Activated CD4-positive, CD25-positive, alpha-beta regulatory T cell treated with anti-CD3 and anti-CD28 coated beads, Interleukin-2, amount 50 U/mL, for 72 hours (primary cell): ENCODE measurements around the gene DLX6.
"Not testable (repeated sequence)": the region's sequence is repeated elsewhere in the genome, so short reads cannot be mapped to it uniquely, and the experiment has no call there.

Source experiments
- DNase-seq: peaks from one replicate; pipeline ENCODE4 v3.0.0; 2021

Gene DLX6

GRCh38 chr7:97024209-97025129, 19.1 kb downstream of the DLX6 start, which contains the start of gene DLX5:
Gene DLX5, minus strand, starts transcription at chr7:97024831. Its CDS starts 208 bp downstream, at chr7:97024623.
- no peak for DNase-seq

GRCh38 chr7:97025130-97025499, 19.8 kb downstream of the DLX6 start:
- DNase-seq = no peak

- no peak for DNase-seq
These were observed 20.8 kb downstream of the DLX6 start for GRCh38 chr7:97025983-97026714.

- no peak for DNase-seq
These were observed 21.5 kb downstream of the DLX6 start for GRCh38 chr7:97026715-97027426.

- peak; percentile 56 for DNase-seq
These were observed 22.3 kb downstream of the DLX6 start for GRCh38 chr7:97027427-97028234.

GRCh38 chr7:97034213-97034852, 29.0 kb downstream of the DLX6 start:
- DNase-seq = not testable (repeated sequence)

GRCh38 chr7:97039374-97040065, 34.2 kb downstream of the DLX6 start:
- DNase-seq = no peak

- DNase-seq = no peak
These were observed 37.9 kb downstream of the DLX6 start for GRCh38 chr7:97043281-97043680.
